ENCODE data around the gene EIF4H.

GRCh38 chr7:74236284-74236683, 62.1 kb downstream of the EIF4H start:
- no peak for TF ChIP-seq CTCF (IDR thresholded peaks at IDR 0.05)
- no peak for TF ChIP-seq POLR2A (IDR thresholded peaks at IDR 0.05)
- TF ChIP-seq POLR2AphosphoS5 (IDR thresholded peaks at IDR 0.05), result no peak
